Measurements from ENCODE around the gene SYT3.

- TF ChIP-seq CTCF (IDR thresholded peaks at IDR 0.05) (no peak), POLR2A (IDR thresholded peaks at IDR 0.05) (no peak)
These were observed 21.3 kb upstream of the SYT3 start for GRCh38 chr19:50661023-50661422.
